MG63 (cell line): Measurements from ENCODE around the gene GBP3. TPM values are rescaled to one million over a fixed set of nuclear protein-coding genes. Genes with fewer than 3 reads are reported as not detected.
"Not testable (repeated sequence)": the region's sequence is repeated elsewhere in the genome, so short reads cannot be mapped to it uniquely, and the experiment has no call there.

Experiments used
- DNase-seq: peaks from one replicate; pipeline ENCODE4 v3.0.0-alpha.2; 2020
- H3K27me3 ChIP-seq: fragments of 250-450 bp; sonication (Bioruptor Pico); 2 replicates; pipeline ENCODE4 v1.5.1; 2020; ENCODE audit warnings: mild to moderate bottlenecking, moderate library complexity
- H3K36me3 ChIP-seq: fragments of 250-450 bp; sonication (Bioruptor Pico); 2 replicates; pipeline ENCODE4 v1.5.1; 2020; ENCODE audit warnings: mild to moderate bottlenecking, moderate library complexity
- H3K4me3 ChIP-seq: fragments of 250-450 bp; sonication (Bioruptor Pico); 2 replicates; pipeline ENCODE4 v1.5.1; 2020; ENCODE audit warnings: mild to moderate bottlenecking, moderate library complexity
- H3K9me3 ChIP-seq: fragments of 250-450 bp; sonication (Bioruptor Pico); 2 replicates; pipeline ENCODE4 v1.5.1; 2020; ENCODE audit warnings: mild to moderate bottlenecking, moderate library complexity
- total RNA-seq: library from RNA; depleted of rRNA; stranded (reverse); fragments of >200 nt; shearing (Covaris generic); gene quantifications from 2 replicates; pipeline ENCODE4 v1.2.3, GENCODE V29; 2014; ENCODE audit warnings: low replicate concordance; rRNA removed

The GBP3 gene
- 18.5 and 25.0 TPM in 2 replicates for total RNA-seq

- Histone ChIP-seq H3K27me3 (no peaks in the 10 kb centered on the region), H3K9me3 (peaks cover 4% of the 10 kb centered on the region), H3K36me3 (peaks cover 21% of the 10 kb centered on the region), H3K4me3 (peak within 1 kb of the TSS; percentile 63)
- DNase-seq = no peak
Measured at GRCh38 chr1:89022167-89022959, at the start of gene GBP3. Gene GBP3 (minus strand): TSS chr1:89022866. CDS start chr1:89020721, 2,145 bp downstream.

DNA sequence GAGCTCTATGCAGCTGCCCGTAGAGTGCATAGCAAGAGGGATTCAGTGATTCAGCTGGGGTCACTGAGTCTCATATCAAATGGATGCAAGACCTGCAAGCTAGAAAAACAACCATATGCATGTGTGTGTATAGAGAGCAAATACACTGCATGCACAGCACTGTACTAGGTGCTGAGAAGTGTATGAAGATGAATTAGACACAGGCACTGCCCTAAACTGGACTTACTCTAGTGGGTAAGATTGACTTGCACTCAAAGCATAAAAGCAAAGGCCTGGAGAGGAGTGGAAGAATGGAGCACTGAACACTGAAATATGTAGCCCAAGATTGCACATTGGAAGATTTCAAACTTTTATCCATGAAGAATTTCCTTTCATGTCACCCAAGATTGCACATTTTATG is 47.8 kb upstream of the GBP3 start:
- Histone ChIP-seq H3K36me3 (no peaks in the 10 kb centered on the region), H3K4me3 (no peak overlapping the region), H3K9me3 (no peaks in the 10 kb centered on the region), H3K27me3 (no peaks in the 10 kb centered on the region)
- DNase-seq = no peak

- Histone ChIP-seq H3K4me3 (no peak overlapping the region), H3K27me3 (no peaks in the 10 kb centered on the region), H3K9me3 (no peaks in the 10 kb centered on the region), H3K36me3 (no peaks in the 10 kb centered on the region)
- no peak for DNase-seq
Measured at GRCh38 chr1:89069951-89070350, 47.3 kb upstream of the GBP3 start.

- no peak overlapping the region for H3K4me3 ChIP-seq
- peak; percentile 44 for DNase-seq
- H3K27me3 ChIP-seq = no peaks in the 10 kb centered on the region
- no peaks in the 10 kb centered on the region; the same call in 1 of the 2 replicates for H3K36me3 ChIP-seq
- H3K9me3 ChIP-seq = no peaks in the 10 kb centered on the region
Measured at GRCh38 chr1:89068291-89068690, 45.6 kb upstream of the GBP3 start.

DNA sequence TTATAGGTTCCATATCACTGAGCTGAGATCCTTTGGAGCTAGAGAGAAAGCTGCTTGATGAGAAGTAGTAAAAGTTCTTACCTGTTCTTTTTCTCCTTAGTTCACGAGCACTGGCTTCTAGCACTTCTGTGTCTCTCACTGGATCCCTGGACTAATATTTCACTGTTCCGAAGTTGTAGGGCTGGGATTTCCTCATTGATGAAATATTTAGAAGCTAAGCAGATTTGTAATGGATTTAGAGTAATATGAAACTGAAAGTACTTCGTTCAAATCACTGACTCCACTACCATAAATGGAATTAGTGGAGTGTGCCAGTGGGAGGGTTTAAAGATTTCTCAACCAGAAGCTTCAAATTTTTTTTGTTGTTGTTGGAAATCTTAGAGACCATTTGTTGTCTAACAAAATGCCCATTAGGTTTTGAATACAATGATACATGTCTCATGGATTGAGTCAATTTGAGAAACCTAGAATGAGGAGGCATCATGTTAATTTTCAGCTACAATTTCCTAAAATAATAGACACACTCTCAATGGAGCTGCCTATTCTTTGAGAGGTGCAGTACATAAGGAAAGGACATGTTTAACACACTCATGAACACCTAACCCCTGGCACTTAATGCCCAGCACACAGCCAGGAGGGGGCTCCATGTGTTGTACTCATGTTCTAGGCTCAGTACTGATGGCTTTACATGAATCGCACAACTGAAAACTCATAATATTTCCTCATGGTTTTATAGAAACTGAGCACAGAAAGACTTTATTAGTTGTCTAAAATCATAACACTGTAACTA is 42.6 kb upstream of the GBP3 start, which contains the start of gene GBP1:
Gene GBP1, minus strand, starts transcription at position 130 of the 790 bp plus-strand sequence. CDS start 1,974 bp downstream, outside the sequence.
- DNase-seq = no peak
- peak within 1 kb of the TSS; percentile 58 for H3K4me3 ChIP-seq
- H3K36me3 ChIP-seq = peaks cover 3% of the 10 kb centered on the region
- H3K9me3 ChIP-seq = no peaks in the 10 kb centered on the region
- no peaks in the 10 kb centered on the region for H3K27me3 ChIP-seq

- peak overlapping the region; percentile 58 for H3K4me3 ChIP-seq
- H3K27me3 ChIP-seq = no peaks in the 10 kb centered on the region
- no peak for DNase-seq
Measured at GRCh38 chr1:89064632-89065031, 42.0 kb upstream of the GBP3 start.

GRCh38 chr1:89063094-89063493 is 40.4 kb upstream of the GBP3 start:
- Histone ChIP-seq H3K36me3 (peaks cover 13% of the 10 kb centered on the region), H3K9me3 (no peaks in the 10 kb centered on the region), H3K27me3 (no peaks in the 10 kb centered on the region), H3K4me3 (no peak overlapping the region)
- no peak for DNase-seq

More at GRCh38 chr1:89064632-89065031, 42.0 kb upstream of the GBP3 start:
- Histone ChIP-seq H3K9me3 (no peaks in the 10 kb centered on the region), H3K36me3 (peaks cover 3% of the 10 kb centered on the region)

GRCh38 chr1:89060091-89060490 is 37.4 kb upstream of the GBP3 start:
- Histone ChIP-seq H3K9me3 (no peaks in the 10 kb centered on the region), H3K27me3 (no peaks in the 10 kb centered on the region)
- no peak for DNase-seq

DNA sequence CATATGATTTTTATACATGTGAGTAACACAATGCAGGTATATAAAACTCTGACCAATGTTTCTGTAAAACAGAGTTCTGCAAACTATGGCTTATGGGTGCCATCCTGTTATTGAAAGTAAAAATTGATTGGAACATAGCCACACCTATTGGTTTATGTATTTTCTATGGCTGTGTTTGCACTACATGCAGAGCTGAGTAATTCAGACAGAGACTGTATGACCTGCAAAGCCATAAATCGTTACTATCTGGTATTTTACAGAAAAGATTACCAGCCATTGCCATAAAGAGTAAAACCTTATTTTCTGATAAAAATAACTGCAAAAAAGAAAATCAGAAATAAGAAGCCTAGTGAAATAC is 29.3 kb upstream of the GBP3 start:
- no peak for DNase-seq
- Histone ChIP-seq H3K27me3 (no peaks in the 10 kb centered on the region), H3K36me3 (no peaks in the 10 kb centered on the region; the same call in 1 of the 2 replicates), H3K9me3 (no peaks in the 10 kb centered on the region), H3K4me3 (no peak overlapping the region)

More at GRCh38 chr1:89060091-89060490, 37.4 kb upstream of the GBP3 start:
- Histone ChIP-seq H3K36me3 (peaks cover 19% of the 10 kb centered on the region), H3K4me3 (no peak overlapping the region)

GRCh38 chr1:89051300-89051954 is 28.8 kb upstream of the GBP3 start:
- Histone ChIP-seq H3K27me3 (no peaks in the 10 kb centered on the region), H3K9me3 (no peaks in the 10 kb centered on the region), H3K4me3 (no peak overlapping the region), H3K36me3 (no peaks in the 10 kb centered on the region; the same call in 1 of the 2 replicates)
- DNase-seq = no peak

GRCh38 chr1:89050649-89051033 is 28.0 kb upstream of the GBP3 start:
- H3K36me3 ChIP-seq = no peaks in the 10 kb centered on the region; the same call in 1 of the 2 replicates
- H3K4me3 ChIP-seq = no peak overlapping the region
- no peaks in the 10 kb centered on the region for H3K9me3 ChIP-seq
- no peak for DNase-seq
- no peaks in the 10 kb centered on the region for H3K27me3 ChIP-seq

DNA sequence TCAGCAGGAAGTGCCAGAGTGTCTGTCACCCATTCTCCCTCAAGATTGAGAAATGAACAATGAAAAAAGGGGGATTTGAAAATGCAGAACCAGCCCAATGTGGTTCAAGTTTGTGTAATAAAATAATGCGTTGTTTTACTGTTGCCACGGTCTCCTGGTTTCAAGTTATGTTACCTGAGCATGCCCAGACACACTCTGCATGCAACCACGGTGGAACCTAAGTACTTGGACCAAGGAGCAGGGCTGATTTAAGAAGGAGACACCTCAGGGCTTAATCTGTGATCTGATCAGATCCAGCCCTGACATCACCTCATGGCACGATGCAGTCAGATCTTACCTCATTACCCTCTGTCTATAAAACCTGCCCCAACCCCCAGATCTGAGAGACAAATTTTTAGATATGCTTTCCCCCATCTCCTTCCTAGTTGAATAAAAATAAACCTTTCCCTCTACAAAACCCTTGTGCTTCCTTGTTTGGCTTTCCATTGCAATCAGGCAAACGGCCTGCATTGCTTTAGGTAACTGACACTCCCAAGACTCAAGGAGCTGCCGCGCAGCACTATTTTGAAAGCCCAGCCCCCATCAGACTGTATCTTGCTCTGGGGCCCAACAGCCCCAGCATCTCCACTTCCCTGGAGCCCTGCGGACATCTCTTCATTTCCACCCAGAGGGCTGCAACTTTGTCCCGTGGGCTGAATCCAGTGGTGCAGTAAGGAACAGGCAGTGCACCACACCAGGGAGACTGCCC is 27.4 kb upstream of the GBP3 start:
- H3K27me3 ChIP-seq, H3K9me3 ChIP-seq, H3K36me3 ChIP-seq, DNase-seq, H3K4me3 ChIP-seq: not testable (repeated sequence)

DNA sequence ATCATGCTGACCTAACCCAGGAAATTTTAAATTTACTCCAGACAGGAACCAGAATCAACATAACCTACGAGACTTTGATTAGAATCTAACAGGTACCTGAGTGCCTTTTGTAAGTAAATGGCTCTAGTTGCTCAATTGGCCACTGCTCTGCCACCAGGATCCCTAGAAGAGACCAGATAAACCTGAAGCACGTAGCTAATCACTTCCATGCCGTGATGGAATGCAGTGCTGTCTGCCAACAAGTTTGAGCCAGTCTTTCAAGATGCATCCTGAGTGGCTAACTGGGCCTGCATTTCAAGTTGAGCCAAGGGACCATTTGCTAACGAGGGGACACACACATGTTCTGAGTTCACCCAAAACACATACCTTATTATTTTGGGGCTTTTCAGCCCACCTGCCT is 26.5 kb upstream of the GBP3 start:
- H3K36me3 ChIP-seq, H3K4me3 ChIP-seq, DNase-seq, H3K27me3 ChIP-seq, H3K9me3 ChIP-seq: not testable (repeated sequence)

- DNase-seq = no peak
Measured at GRCh38 chr1:89047734-89048133, 25.1 kb upstream of the GBP3 start.

DNA sequence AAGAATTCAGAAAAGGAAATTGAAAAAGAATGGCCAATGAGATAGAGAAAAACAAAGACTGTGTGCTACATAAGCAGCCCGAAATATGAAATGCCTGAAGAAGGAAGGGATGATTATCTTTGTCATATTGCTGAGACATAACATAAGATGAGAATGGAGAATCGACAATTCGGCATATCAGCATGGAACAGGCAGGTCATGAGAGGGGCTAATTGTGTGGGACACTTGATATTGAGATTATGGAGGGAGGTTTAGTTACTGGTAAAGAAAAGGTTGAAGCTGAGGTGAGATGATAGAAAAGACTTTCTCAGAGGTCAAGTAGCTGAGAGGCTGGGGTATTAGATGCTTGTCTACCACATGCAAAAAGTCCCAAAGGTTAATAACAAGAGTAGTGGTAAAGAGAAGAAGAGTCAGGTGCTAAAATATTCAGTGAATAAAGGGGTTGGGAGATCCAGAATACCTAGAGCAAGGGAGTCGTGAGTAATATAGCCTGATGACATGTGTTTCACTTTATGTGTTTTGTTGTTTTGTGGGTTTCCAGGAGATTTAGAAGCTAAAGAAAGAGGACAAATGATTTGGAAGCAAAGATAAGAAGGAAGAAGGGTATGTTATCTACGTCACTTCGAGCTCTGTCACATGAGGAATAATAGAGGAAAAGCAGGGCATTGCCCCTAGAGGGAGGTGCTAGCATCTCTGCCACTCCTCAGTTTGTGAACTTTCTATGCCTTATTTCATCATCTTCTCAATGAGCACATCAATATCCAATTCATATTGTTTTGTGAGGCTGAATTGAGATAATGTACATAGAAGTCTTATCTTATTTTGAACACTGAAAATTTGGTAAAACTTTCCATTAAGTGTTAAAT is 23.9 kb upstream of the GBP3 start:
- H3K4me3 ChIP-seq, H3K36me3 ChIP-seq, DNase-seq, H3K9me3 ChIP-seq, H3K27me3 ChIP-seq: not testable (repeated sequence)

More at GRCh38 chr1:89047734-89048133, 25.1 kb upstream of the GBP3 start:
- Histone ChIP-seq H3K36me3 (no peaks in the 10 kb centered on the region), H3K9me3 (peaks cover 2% of the 10 kb centered on the region; the same call in 1 of the 2 replicates), H3K27me3 (no peaks in the 10 kb centered on the region), H3K4me3 (no peak overlapping the region)
